B cell (primary cell): ENCODE measurements around the gene ERICH6B.

Source experiments
- EZH2 ChIP-seq: IDR thresholded peaks from 2 replicates; pipeline ENCODE4 v1.6.1; 2012; ENCODE audit warnings: borderline replicate concordance, low read depth, mild to moderate bottlenecking, moderate library complexity, low read length; ENCODE audit not compliant: insufficient read depth, poor library complexity, severe bottlenecking
- TF ChIP-seq, protein P1 (sequence below): fragments of 200-600 bp; IDR thresholded peaks from one replicate; pipeline ENCODE4 v1.8.0; 2022; ENCODE audit warnings: antibody characterized with exemption, mild to moderate bottlenecking

DNA sequence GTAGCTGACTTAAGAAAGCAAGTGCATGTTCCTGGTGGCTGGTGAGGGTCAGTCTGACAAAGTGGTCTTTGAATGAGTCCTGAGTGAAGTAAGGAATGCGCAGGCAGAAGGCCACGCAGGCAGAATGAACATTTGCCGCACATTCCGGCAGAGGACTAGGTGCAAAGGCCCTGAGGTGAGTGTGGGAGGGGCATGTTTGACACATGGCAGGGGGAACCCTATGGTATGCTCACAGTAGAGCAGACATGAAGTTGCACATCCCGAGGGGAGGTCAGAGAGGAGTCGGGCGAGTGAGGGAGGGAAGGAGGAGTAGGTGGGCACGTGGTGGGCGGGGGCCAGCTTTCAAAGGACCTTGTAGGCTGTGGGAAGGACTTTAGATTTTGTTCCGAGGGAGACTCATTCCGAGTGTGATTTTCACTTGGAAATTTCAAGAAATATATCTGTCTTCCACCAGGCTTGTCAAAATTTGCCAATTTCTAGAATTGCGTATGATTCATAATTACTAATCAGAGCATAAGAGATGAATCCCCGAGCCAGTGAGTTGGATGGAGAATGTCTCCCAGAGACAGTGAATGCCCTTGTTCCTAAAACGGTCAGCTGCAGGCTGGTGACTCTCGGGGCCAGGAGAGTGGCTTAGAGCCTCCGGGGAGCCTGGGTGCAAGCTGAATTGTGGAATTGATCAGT is 40.3 kb downstream of the ERICH6B start:
- TF ChIP-seq, protein P1, sequence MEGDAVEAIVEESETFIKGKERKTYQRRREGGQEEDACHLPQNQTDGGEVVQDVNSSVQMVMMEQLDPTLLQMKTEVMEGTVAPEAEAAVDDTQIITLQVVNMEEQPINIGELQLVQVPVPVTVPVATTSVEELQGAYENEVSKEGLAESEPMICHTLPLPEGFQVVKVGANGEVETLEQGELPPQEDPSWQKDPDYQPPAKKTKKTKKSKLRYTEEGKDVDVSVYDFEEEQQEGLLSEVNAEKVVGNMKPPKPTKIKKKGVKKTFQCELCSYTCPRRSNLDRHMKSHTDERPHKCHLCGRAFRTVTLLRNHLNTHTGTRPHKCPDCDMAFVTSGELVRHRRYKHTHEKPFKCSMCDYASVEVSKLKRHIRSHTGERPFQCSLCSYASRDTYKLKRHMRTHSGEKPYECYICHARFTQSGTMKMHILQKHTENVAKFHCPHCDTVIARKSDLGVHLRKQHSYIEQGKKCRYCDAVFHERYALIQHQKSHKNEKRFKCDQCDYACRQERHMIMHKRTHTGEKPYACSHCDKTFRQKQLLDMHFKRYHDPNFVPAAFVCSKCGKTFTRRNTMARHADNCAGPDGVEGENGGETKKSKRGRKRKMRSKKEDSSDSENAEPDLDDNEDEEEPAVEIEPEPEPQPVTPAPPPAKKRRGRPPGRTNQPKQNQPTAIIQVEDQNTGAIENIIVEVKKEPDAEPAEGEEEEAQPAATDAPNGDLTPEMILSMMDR = no peak
- TF ChIP-seq EZH2 = no peak
